Measurements from ENCODE around the gene AP3B2.

DNA sequence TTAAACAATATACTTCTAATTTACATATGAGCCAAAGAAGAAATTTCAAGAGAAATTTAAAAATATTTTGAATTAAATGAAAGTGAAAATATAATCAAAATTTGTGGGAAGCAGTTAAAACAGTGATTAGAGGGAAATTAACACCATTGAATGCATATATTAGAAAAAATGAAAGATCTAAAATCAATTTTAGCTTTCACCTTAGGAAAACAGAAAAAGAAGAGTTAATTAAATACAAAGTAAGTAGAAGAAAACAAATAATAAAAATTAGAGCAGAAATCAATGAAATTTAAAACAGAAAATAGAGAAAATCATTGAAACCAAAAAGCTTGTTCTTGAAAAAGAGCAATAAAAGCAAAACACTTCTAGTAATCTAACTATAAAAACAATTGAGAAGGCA is 38.6 kb upstream of the AP3B2 start:
- TF ChIP-seq, protein P1, sequence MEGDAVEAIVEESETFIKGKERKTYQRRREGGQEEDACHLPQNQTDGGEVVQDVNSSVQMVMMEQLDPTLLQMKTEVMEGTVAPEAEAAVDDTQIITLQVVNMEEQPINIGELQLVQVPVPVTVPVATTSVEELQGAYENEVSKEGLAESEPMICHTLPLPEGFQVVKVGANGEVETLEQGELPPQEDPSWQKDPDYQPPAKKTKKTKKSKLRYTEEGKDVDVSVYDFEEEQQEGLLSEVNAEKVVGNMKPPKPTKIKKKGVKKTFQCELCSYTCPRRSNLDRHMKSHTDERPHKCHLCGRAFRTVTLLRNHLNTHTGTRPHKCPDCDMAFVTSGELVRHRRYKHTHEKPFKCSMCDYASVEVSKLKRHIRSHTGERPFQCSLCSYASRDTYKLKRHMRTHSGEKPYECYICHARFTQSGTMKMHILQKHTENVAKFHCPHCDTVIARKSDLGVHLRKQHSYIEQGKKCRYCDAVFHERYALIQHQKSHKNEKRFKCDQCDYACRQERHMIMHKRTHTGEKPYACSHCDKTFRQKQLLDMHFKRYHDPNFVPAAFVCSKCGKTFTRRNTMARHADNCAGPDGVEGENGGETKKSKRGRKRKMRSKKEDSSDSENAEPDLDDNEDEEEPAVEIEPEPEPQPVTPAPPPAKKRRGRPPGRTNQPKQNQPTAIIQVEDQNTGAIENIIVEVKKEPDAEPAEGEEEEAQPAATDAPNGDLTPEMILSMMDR (IDR thresholded peaks at IDR 0.05) = no peak
- TF ChIP-seq POLR2A (IDR thresholded peaks at IDR 0.05) (no peak), POLR2AphosphoS5 (IDR thresholded peaks at IDR 0.05) (no peak)
